Choroid plexus epithelial cell (primary cell): ENCODE measurements around the gene PRKN.

ENCODE experiments used
- DNase-seq: peaks from one replicate; pipeline ENCODE4 v3.0.0-alpha.2; 2010; ENCODE audit warnings: low read depth
- H3K4me3 ChIP-seq: 2 replicates; pipeline ENCODE4 v1.5.1; 2011; ENCODE audit warnings: low read depth, mild to moderate bottlenecking, control low read depth, low read length, moderate library complexity
- CTCF ChIP-seq: conservative IDR thresholded peaks from 2 replicates; pipeline ENCODE4 v1.5.1; 2011; ENCODE audit warnings: low read depth, mild to moderate bottlenecking, control low read depth, inconsistent platforms, low read length, moderate library complexity

PRKN gene

GRCh38 chr6:162618448-162619002 is 109.0 kb downstream of the PRKN start:
- no peak for TF ChIP-seq CTCF
- H3K4me3 ChIP-seq, result no peak overlapping the region
- no peak for DNase-seq

- DNase-seq, result peak; percentile 40
- no peak for TF ChIP-seq CTCF
- no peak overlapping the region for H3K4me3 ChIP-seq
Measured at GRCh38 chr6:162615016-162615705, 112.4 kb downstream of the PRKN start.

GRCh38 chr6:162613310-162613709 is 114.3 kb downstream of the PRKN start:
- no peak for DNase-seq
- no peak overlapping the region for H3K4me3 ChIP-seq
- TF ChIP-seq CTCF, result no peak

- DNase-seq, result no peak
- no peak for TF ChIP-seq CTCF
- H3K4me3 ChIP-seq, result no peak overlapping the region
Measured at GRCh38 chr6:162612613-162613012, 115.0 kb downstream of the PRKN start.

- TF ChIP-seq CTCF, result no peak
- DNase-seq, result no peak
- no peak overlapping the region for H3K4me3 ChIP-seq
Measured at GRCh38 chr6:162610351-162610750, 117.2 kb downstream of the PRKN start.

- no peak for TF ChIP-seq CTCF
- no peak overlapping the region for H3K4me3 ChIP-seq
- no peak for DNase-seq
Measured at GRCh38 chr6:162605881-162606280, 121.7 kb downstream of the PRKN start.
